ENCODE results near the gene FBXO44.

DNA sequence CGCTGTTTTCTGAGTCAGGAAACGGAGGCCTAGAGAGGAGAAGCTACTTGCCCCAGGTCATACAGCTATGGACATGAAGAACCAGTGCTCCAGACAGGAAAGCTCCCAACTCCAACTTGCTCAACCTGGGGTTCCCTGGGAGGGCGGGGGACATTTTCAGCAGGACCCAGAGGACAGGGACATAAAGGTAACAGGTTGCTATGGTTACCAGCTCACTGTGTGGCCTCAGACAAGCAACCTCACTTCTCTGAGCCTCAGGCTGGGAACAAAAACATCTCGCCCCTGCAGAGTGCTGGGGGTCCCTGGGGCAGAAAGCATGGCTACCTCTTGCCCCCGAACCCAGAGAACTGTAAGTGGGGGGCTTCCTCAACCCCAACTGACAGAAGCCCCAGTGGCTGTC is 16.6 kb upstream of the FBXO44 start:
- TF ChIP-seq, protein P1, sequence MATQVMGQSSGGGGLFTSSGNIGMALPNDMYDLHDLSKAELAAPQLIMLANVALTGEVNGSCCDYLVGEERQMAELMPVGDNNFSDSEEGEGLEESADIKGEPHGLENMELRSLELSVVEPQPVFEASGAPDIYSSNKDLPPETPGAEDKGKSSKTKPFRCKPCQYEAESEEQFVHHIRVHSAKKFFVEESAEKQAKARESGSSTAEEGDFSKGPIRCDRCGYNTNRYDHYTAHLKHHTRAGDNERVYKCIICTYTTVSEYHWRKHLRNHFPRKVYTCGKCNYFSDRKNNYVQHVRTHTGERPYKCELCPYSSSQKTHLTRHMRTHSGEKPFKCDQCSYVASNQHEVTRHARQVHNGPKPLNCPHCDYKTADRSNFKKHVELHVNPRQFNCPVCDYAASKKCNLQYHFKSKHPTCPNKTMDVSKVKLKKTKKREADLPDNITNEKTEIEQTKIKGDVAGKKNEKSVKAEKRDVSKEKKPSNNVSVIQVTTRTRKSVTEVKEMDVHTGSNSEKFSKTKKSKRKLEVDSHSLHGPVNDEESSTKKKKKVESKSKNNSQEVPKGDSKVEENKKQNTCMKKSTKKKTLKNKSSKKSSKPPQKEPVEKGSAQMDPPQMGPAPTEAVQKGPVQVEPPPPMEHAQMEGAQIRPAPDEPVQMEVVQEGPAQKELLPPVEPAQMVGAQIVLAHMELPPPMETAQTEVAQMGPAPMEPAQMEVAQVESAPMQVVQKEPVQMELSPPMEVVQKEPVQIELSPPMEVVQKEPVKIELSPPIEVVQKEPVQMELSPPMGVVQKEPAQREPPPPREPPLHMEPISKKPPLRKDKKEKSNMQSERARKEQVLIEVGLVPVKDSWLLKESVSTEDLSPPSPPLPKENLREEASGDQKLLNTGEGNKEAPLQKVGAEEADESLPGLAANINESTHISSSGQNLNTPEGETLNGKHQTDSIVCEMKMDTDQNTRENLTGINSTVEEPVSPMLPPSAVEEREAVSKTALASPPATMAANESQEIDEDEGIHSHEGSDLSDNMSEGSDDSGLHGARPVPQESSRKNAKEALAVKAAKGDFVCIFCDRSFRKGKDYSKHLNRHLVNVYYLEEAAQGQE (IDR thresholded peaks at IDR 0.05; ENCODE audit: insufficient replicate concordance, low read depth) = no peak
- TF ChIP-seq, protein P2, sequence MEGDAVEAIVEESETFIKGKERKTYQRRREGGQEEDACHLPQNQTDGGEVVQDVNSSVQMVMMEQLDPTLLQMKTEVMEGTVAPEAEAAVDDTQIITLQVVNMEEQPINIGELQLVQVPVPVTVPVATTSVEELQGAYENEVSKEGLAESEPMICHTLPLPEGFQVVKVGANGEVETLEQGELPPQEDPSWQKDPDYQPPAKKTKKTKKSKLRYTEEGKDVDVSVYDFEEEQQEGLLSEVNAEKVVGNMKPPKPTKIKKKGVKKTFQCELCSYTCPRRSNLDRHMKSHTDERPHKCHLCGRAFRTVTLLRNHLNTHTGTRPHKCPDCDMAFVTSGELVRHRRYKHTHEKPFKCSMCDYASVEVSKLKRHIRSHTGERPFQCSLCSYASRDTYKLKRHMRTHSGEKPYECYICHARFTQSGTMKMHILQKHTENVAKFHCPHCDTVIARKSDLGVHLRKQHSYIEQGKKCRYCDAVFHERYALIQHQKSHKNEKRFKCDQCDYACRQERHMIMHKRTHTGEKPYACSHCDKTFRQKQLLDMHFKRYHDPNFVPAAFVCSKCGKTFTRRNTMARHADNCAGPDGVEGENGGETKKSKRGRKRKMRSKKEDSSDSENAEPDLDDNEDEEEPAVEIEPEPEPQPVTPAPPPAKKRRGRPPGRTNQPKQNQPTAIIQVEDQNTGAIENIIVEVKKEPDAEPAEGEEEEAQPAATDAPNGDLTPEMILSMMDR (IDR thresholded peaks at IDR 0.05; ENCODE audit: insufficient read depth, low read length) = no peak
- no peak for TF ChIP-seq SPI1 (IDR thresholded peaks at IDR 0.05; ENCODE audit: borderline replicate concordance, low read depth)

Measured in HL-60 (cell line).